GM12878 (cell line): ENCODE results near the gene SELENOK. TPM values are rescaled to one million over a fixed set of nuclear protein-coding genes. Genes with fewer than 3 reads are reported as not detected.
A peak's percentile ranks its signal among the peaks of the same experiment; 100 is the strongest.

ENCODE experiments used
- ATAC-seq: fragments of 200-7000 bp; cut with Tn5 transposase; 3 replicates; pipeline ENCODE4 v1.9.1; 2020; ENCODE audit warnings: mild to moderate bottlenecking, moderate library complexity
- BruUV-seq: library from RNA; stranded (reverse); fragments of 400-500 nt; replicated peaks from 2 replicates; lab custom pipeline; 2021; lab: Mats Ljungman, UMichigan
- CTCF ChIA-PET: fragments of 300-600 bp; sonication (Branson Sonifier 250); formaldehyde crosslinking; extraction: SDS; loops from one replicate; lab custom pipeline; 2021; ENCODE audit warnings: inconsistent platforms; lab: Yijun Ruan, JAX
- POLR2A ChIA-PET: fragments of 350-600 bp; formaldehyde crosslinking; extraction: SDS; loops from one replicate; lab custom pipeline; 2021; ENCODE audit warnings: inconsistent platforms; lab: Charles Lee
- RAD21 ChIA-PET: fragments of 300-600 bp; sonication (Branson Sonifier 250); formaldehyde crosslinking; loops from one replicate; lab custom pipeline; 2023; ENCODE audit warnings: antibody characterized with exemption; ENCODE audit not compliant: unreplicated experiment; lab: Charles Lee
- SMC1A ChIA-PET: fragments of 300-600 bp; sonication (Branson Sonifier 250); formaldehyde crosslinking; loops from one replicate; lab custom pipeline; 2023; ENCODE audit not compliant: unreplicated experiment, uncharacterized antibody; lab: Charles Lee
- DNase-seq: peaks from one replicate; pipeline ENCODE4 v3.0.0-alpha.2; 2011; ENCODE audit warnings: low read depth, low spot score
- FAIRE-seq: peaks from 3 replicates; lab custom pipeline; 2011; peaks lifted over from hg19 to GRCh38; lab: Jason Lieb, UNC
- H2AFZ ChIP-seq: 2 replicates; pipeline ENCODE4 v1.6.0; 2011; ENCODE audit warnings: low read depth, low read length, control low read depth; ENCODE audit not compliant: control insufficient read depth
- H3K27ac ChIP-seq: 2 replicates; pipeline ENCODE4 v1.5.1; 2011; ENCODE audit warnings: control low read depth; ENCODE audit not compliant: control insufficient read depth, insufficient read depth
- H3K27me3 ChIP-seq, 2 experiments: replicated peaks in 1 of 2; 2 replicates each; pipeline versions ENCODE4 v1.6.0 to v1.6.1; 2011; ENCODE audit warnings: low read length in 1 of 2; ENCODE audit not compliant: control insufficient read depth in 2 of 2, insufficient read depth in 2 of 2
- H3K36me3 ChIP-seq, 2 experiments: 2 replicates each; pipeline ENCODE4 v1.5.1; 2011; ENCODE audit warnings: low read length in 1 of 2; ENCODE audit not compliant: control insufficient read depth in 2 of 2, insufficient read depth in 2 of 2
- H3K4me1 ChIP-seq: 2 replicates; pipeline ENCODE4 v1.6.1; 2011; ENCODE audit warnings: mild to moderate bottlenecking, low read length, moderate library complexity, mixed read lengths; ENCODE audit not compliant: control insufficient read depth, insufficient read depth
- H3K4me2 ChIP-seq: 2 replicates; pipeline ENCODE4 v1.6.0; 2011; ENCODE audit warnings: control low read depth; ENCODE audit not compliant: control insufficient read depth, insufficient read depth
- H3K4me3 ChIP-seq: fragments of 200-600 bp; sonication (generic); 2 replicates; pipeline ENCODE4 v1.5.1; 2016
- H3K79me2 ChIP-seq: 2 replicates; pipeline ENCODE4 v1.6.0; 2011; ENCODE audit warnings: low read length; ENCODE audit not compliant: control insufficient read depth, insufficient read depth
- H3K9ac ChIP-seq: 2 replicates; pipeline ENCODE4 v1.8.0; 2011; ENCODE audit warnings: low read length, control low read depth, mixed read lengths; ENCODE audit not compliant: control insufficient read depth, insufficient read depth
- H3K9me3 ChIP-seq: replicated peaks from 3 replicates; pipeline ENCODE4 v1.5.1; 2011; ENCODE audit warnings: mild to moderate bottlenecking, low read length; ENCODE audit not compliant: control insufficient read depth, insufficient read depth
- H4K20me1 ChIP-seq: 2 replicates; pipeline ENCODE4 v1.6.0; 2011; ENCODE audit not compliant: control insufficient read depth, insufficient read depth
- BACH1 ChIP-seq: fragments of 450-650 bp; IDR thresholded peaks from 2 replicates; pipeline ENCODE4 v1.6.1; 2017; ENCODE audit warnings: mild to moderate bottlenecking, borderline replicate concordance
- CHD1 ChIP-seq: IDR thresholded peaks from 2 replicates; pipeline ENCODE4 v1.6.1; 2012; ENCODE audit warnings: low read depth, low read length, improper control_type of control experiment
- CHD2 ChIP-seq: IDR thresholded peaks from 2 replicates; pipeline ENCODE4 v1.6.1; 2011; ENCODE audit warnings: low read depth, low read length, improper control_type of control experiment, borderline replicate concordance
- CTCF ChIP-seq, 3 experiments: IDR thresholded peaks in 2 of 3; conservative IDR thresholded peaks in 1 of 3; 2 replicates each; pipeline ENCODE4 v1.5.1; 2011; ENCODE audit warnings: low read depth in 3 of 3, low read length in 3 of 3, mild to moderate bottlenecking in 3 of 3, control low read depth in 2 of 3, moderate library complexity in 2 of 3, inconsistent platforms in 1 of 3, mixed read lengths in 1 of 3; ENCODE audit not compliant: control insufficient read depth in 2 of 3, insufficient read depth in 1 of 3; ENCODE audit errors: extremely low read depth in 1 of 3
- DPF2 ChIP-seq: fragments of 450-650 bp; IDR thresholded peaks from 2 replicates; pipeline ENCODE4 v1.6.1; 2017; ENCODE audit warnings: mild to moderate bottlenecking
- HDAC6 ChIP-seq: fragments of 200-600 bp; sonication (generic); IDR thresholded peaks from one replicate; pipeline ENCODE4 v1.8.0; 2017; ENCODE audit warnings: antibody characterized with exemption; ENCODE audit not compliant: unreplicated experiment
- KLF5 ChIP-seq: fragments of 450-650 bp; IDR thresholded peaks from 2 replicates; pipeline ENCODE4 v1.6.1; 2014; ENCODE audit warnings: mild to moderate bottlenecking; ENCODE audit not compliant: partially characterized antibody
- MXI1 ChIP-seq: fragments of 150-350 bp; IDR thresholded peaks from 2 replicates; pipeline ENCODE4 v1.6.1; 2011; ENCODE audit warnings: low read depth, mild to moderate bottlenecking, inconsistent platforms, low read length, improper control_type of control experiment
- RB1 ChIP-seq: fragments of 450-650 bp; formaldehyde crosslinking; IDR thresholded peaks from 2 replicates; pipeline ENCODE4 v1.6.1; 2017; ENCODE audit warnings: mild to moderate bottlenecking, borderline replicate concordance
- SRF ChIP-seq, 2 experiments: IDR thresholded peaks; 2 replicates each; pipeline ENCODE4 v1.6.1; 2011; ENCODE audit warnings: low read depth in 2 of 2, low read length in 2 of 2, mild to moderate bottlenecking in 1 of 2, moderate library complexity in 1 of 2
- TBL1XR1 ChIP-seq: IDR thresholded peaks from 2 replicates; pipeline ENCODE4 v1.6.1; 2012; ENCODE audit warnings: low read depth, low read length, improper control_type of control experiment
- ZSCAN29 ChIP-seq: fragments of 450-650 bp; IDR thresholded peaks from 2 replicates; pipeline ENCODE4 v1.6.1; 2017; ENCODE audit warnings: mild to moderate bottlenecking, moderate library complexity
- WGBS: methylation state at CpG from one replicate; pipeline ENCODE4 v1.1.6; 2016; ENCODE audit warnings: low lambda C conversion rate; ENCODE audit not compliant: insufficient replicate concordance, insufficient coverage; ENCODE audit errors: missing lambda C conversion rate; 5-methylcytosine and 5-hydroxymethylcytosine counted together
- in situ Hi-C: fragments of 300-500 bp; cut with MboI; formaldehyde crosslinking; loops from 9 replicates; pipeline ENCODE4 v1.14.3; 2018; ENCODE audit warnings: mixed read lengths
- intact Hi-C: fragments of 100-400 bp; cut with micrococcal nuclease; formaldehyde crosslinking; loops from one replicate; pipeline ENCODE4 v1.14.2; 2022; ENCODE audit not compliant: unreplicated experiment
- polyA plus RNA-seq, 11 experiments: library from polyadenylated mRNA; depleted of rRNA in 4 of 11; unstranded in 6 of 11; stranded (reverse) in 5 of 11; fragments of >200 nt; fragmentation: Nextera tagmentation in 4 of 11; fragmentation: Illumina TruSeq in 1 of 11; extraction: Ambion mirVana in 4 of 11; extraction: Trizol in 1 of 11; gene quantifications; 1 replicate in 1 of 11; 2 replicates in 10 of 11; pipeline versions ENCODE4 v1.2.1 to v1.2.3, GENCODE V29; 2011 to 2016; ENCODE audit warnings: inconsistent platforms in 2 of 11, missing spikeins in 2 of 11, low read depth in 1 of 11
- total RNA-seq, 4 experiments: library from RNA; depleted of rRNA in 3 of 4; stranded (reverse); fragments of >200 nt in 3 of 4; fragmentation: Illumina TruSeq in 1 of 4; extraction: Trizol in 1 of 4; gene quantifications; 2 replicates each; pipeline versions ENCODE4 v1.2.1 to v1.2.3, GENCODE V29; 2013 to 2021
- TF ChIP-seq, protein P1 (sequence below): IDR thresholded peaks from 2 replicates; pipeline ENCODE4 v1.6.1; 2012; ENCODE audit warnings: low read depth, low read length, improper control_type of control experiment
- TF ChIP-seq, protein P2 (sequence below): fragments of 450-650 bp; IDR thresholded peaks from 2 replicates; pipeline ENCODE4 v1.6.1; 2017; ENCODE audit warnings: mild to moderate bottlenecking, moderate library complexity
- TF ChIP-seq, protein P3 (sequence below): IDR thresholded peaks from 2 replicates; pipeline ENCODE4 v1.6.1; 2012; ENCODE audit warnings: low read depth, low read length, improper control_type of control experiment

Gene SELENOK
- total and polyA plus RNA-seq, 10 of the 15 experiments (the other 5 are each of a cell fraction or from before 2014, with no cell fraction given) = 35.4 to 322 (median 101) TPM

- ATAC-seq = peak; percentile 63
- no peak for DNase-seq
- in situ Hi-C loops = no loop called here
- peak within 1 kb of the TSS; percentile 62 for H3K27ac ChIP-seq
- SMC1A ChIA-PET = interaction anchor here (1.1 to 3.5 kb wide), 10 partner anchors 15 to 117 kb away, joined by 3 to 26 read pairs (median 4); no protein-coding TSS in a partner anchor
- CTCF ChIA-PET = interaction anchor here (0.6 to 2.4 kb wide), 11 partner anchors 20 to 497 kb away, joined by 3 to 9 read pairs (median 3); no protein-coding TSS in a partner anchor
- peak within 1 kb of the TSS; percentile 73 for H3K4me3 ChIP-seq
- peak within 1 kb of the TSS; percentile 73 for H3K9ac ChIP-seq
- H3K4me2 ChIP-seq = peak within 1 kb of the TSS; percentile 82
- no peaks in the 10 kb centered on the region for H3K27me3 ChIP-seq
- BruUV-seq = no TSS peak
- H3K79me2 ChIP-seq = peaks cover 18% of the 10 kb centered on the region
- no peak for FAIRE-seq
- POLR2A ChIA-PET = interaction anchor here (0.5 to 4.1 kb wide), 8 partner anchors 24 to 1881 kb away, joined by 3 to 30 read pairs (median 4); partner anchors contain the start of gene SELENOK
- WGBS = 21% methylated on average over 46 of the region's 91 CpGs
- RAD21 ChIA-PET = interaction anchor here (1.6 to 5.1 kb wide), 5 partner anchors 35 to 292 kb away, joined by 3 to 41 read pairs (median 5); partner anchors contain the start of gene ACTR8
- no peaks in the 10 kb centered on the region for H4K20me1 ChIP-seq
- no peaks in the 10 kb centered on the region for H3K36me3 ChIP-seq
- H3K9me3 ChIP-seq = no peaks in the 10 kb centered on the region
- intact Hi-C loops = loop anchor here (10.0 kb wide), 1 partner anchor 101 kb away; no protein-coding TSS in a partner anchor
- H3K4me1 ChIP-seq = peaks cover 39% of the 10 kb centered on the region
- H2AFZ ChIP-seq = peak within 1 kb of the TSS; percentile 81
- peak in 2 of 3 experiments; percentile 1 to 32; a peak in 2 of 6 replicates for TF ChIP-seq CTCF (IDR thresholded peaks at IDR 0.05 in 2 of 3, conservative IDR thresholded peaks at IDR 0.05 in 1 of 3; ENCODE audit: control insufficient read depth in 2 of 3, extremely low read depth in 1 of 3, insufficient read depth in 1 of 3, low read depth in 3 of 3, low read length in 3 of 3)
- TF ChIP-seq HDAC6 = peak; percentile 94
- TF ChIP-seq KLF5 = peak; percentile 69
- TF ChIP-seq TBL1XR1 = no peak
- no peak for TF ChIP-seq CHD1
- TF ChIP-seq, protein P1, sequence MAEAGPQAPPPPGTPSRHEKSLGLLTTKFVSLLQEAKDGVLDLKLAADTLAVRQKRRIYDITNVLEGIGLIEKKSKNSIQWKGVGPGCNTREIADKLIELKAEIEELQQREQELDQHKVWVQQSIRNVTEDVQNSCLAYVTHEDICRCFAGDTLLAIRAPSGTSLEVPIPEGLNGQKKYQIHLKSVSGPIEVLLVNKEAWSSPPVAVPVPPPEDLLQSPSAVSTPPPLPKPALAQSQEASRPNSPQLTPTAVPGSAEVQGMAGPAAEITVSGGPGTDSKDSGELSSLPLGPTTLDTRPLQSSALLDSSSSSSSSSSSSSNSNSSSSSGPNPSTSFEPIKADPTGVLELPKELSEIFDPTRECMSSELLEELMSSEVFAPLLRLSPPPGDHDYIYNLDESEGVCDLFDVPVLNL = no peak
- TF ChIP-seq RB1 = peak; percentile 89; the same call in 1 of the 2 replicates
- TF ChIP-seq, protein P2, sequence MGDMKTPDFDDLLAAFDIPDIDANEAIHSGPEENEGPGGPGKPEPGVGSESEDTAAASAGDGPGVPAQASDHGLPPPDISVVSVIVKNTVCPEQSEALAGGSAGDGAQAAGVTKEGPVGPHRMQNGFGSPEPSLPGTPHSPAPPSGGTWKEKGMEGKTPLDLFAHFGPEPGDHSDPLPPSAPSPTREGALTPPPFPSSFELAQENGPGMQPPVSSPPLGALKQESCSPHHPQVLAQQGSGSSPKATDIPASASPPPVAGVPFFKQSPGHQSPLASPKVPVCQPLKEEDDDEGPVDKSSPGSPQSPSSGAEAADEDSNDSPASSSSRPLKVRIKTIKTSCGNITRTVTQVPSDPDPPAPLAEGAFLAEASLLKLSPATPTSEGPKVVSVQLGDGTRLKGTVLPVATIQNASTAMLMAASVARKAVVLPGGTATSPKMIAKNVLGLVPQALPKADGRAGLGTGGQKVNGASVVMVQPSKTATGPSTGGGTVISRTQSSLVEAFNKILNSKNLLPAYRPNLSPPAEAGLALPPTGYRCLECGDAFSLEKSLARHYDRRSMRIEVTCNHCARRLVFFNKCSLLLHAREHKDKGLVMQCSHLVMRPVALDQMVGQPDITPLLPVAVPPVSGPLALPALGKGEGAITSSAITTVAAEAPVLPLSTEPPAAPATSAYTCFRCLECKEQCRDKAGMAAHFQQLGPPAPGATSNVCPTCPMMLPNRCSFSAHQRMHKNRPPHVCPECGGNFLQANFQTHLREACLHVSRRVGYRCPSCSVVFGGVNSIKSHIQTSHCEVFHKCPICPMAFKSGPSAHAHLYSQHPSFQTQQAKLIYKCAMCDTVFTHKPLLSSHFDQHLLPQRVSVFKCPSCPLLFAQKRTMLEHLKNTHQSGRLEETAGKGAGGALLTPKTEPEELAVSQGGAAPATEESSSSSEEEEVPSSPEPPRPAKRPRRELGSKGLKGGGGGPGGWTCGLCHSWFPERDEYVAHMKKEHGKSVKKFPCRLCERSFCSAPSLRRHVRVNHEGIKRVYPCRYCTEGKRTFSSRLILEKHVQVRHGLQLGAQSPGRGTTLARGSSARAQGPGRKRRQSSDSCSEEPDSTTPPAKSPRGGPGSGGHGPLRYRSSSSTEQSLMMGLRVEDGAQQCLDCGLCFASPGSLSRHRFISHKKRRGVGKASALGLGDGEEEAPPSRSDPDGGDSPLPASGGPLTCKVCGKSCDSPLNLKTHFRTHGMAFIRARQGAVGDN = peak; percentile 85
- TF ChIP-seq DPF2 = peak; percentile 89
- TF ChIP-seq MXI1 = peak; percentile 61; the same call in 1 of the 2 replicates
- TF ChIP-seq SRF (IDR thresholded peaks at IDR 0.05; ENCODE audit: low read depth in 2 of 2, low read length in 2 of 2) = no peak
- TF ChIP-seq, protein P3, sequence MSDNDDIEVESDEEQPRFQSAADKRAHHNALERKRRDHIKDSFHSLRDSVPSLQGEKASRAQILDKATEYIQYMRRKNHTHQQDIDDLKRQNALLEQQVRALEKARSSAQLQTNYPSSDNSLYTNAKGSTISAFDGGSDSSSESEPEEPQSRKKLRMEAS = peak; percentile 25
- TF ChIP-seq CHD2 = 0 out of 2 replicates have a peak, but pooled peaks have one; percentile 22
- 0 out of 2 replicates have a peak, but pooled peaks have one; percentile 35 for TF ChIP-seq ZSCAN29
- peak; percentile 85 for TF ChIP-seq BACH1
These were observed 45.4 kb downstream of the SELENOK start, which contains the start of the genes CHDH and IL17RB for GRCh38 chr3:53846134-53846850. Gene CHDH, minus strand, starts transcription at chr3:53846419. Its CDS starts 22,411 bp downstream, at chr3:53824008. Gene IL17RB, plus strand, starts transcription at chr3:53846568. Its CDS starts 21 bp downstream, at chr3:53846589.
